ENCODE results near the gene TSEN34. TPM values are rescaled to one million over a fixed set of nuclear protein-coding genes. Genes with fewer than 3 reads are reported as not detected.
A peak's percentile ranks its signal among the peaks of the same experiment; 100 is the strongest.
"Not testable (repeated sequence)": the region's sequence is repeated elsewhere in the genome, so short reads cannot be mapped to it uniquely, and the experiment has no call there.

Gene TSEN34
- polyA plus RNA-seq, 3 donors = 48.5 to 70.9 (median 67.9) TPM

DNA sequence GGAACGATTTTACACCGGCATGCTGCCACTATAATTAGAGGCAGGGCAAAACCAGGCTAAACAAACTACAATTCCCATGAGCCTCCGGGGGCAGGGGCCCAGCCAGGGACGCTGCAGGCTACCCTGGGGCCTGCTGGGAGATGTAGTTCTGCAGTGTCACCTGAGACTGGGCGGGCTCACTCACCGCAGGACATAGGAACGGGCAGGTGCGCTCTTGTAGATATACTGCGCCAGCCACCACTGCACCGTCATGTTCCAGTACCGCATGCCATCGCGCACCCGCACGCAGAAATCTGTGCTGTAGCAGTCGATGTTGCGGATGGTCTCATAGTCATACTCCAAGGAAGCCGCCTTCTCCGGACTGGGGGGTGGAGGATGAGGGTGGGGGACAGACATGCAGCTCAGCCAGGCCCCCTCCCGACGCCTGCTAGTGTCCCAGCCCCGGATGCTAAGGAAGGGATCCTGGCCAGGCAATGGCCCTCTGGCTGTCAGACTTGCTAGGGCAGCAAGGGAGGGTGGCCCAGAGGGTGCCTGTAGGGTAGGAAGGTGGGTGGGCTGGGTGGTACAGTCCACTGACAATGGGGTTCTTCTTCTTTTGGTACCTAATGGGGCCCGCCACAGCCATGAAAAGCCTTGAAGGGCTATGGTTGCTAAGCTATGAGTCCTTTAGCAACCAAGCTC is 12.4 kb upstream of the TSEN34 start:
- DNase-seq = no peak

GRCh38 chr19:54179262-54179852 is 11.8 kb upstream of the TSEN34 start:
- no peak for DNase-seq

- DNase-seq = peak; percentile 89
Measured at GRCh38 chr19:54179921-54180461, 11.1 kb upstream of the TSEN34 start.

- DNase-seq = no peak
Measured at GRCh38 chr19:54180691-54181091, 10.4 kb upstream of the TSEN34 start.

GRCh38 chr19:54181894-54182293 is 9.2 kb upstream of the TSEN34 start:
- DNase-seq = not testable (repeated sequence)

DNA sequence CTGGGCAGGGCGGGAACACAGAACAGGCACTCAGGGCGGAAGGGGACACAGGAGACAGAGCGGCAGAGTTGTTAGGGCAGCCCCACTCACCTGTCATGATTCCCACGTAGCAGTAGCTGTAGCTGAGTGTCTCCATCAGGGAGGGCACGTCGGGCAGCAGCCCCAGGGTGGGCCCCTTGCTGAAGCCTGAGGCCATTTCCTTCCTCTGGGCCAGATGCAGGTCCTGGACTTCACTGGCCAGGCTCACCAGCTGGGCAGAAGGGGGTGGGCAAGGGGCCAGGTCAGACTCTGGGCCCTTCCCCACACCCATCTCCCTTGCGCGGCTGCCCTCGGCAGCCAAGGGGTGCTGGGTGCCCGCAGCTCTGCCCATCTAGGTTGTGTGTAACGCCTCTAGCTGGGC is 7.7 kb upstream of the TSEN34 start:
- no peak for DNase-seq

GRCh38 chr19:54186351-54186750 is 4.8 kb upstream of the TSEN34 start:
- DNase-seq = no peak

DNA sequence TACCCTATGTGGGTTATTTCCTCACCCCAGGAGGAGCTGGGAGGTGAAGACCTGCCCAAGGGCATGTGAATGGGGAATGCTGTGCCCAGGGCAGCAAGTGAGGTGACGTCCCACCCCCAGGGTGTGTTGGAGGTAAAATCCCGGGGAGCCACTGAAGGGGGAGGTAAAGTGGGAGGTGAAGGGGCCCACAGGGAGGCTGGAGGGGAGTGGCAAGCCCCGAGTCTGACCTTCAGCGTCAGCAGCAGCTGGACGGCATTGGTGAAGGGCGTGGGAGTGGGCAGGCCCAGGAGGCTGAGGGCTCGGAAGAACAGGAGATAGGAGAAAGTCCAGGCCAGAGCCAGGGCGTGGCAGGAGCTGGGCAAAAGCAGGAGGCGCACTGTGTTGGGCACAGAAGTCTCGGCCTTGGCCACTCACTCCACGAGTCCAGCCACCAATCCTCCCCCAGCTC is 4.2 kb upstream of the TSEN34 start:
- DNase-seq = no peak

GRCh38 chr19:54188215-54188871 is 2.8 kb upstream of the TSEN34 start:
- no peak for DNase-seq

DNA sequence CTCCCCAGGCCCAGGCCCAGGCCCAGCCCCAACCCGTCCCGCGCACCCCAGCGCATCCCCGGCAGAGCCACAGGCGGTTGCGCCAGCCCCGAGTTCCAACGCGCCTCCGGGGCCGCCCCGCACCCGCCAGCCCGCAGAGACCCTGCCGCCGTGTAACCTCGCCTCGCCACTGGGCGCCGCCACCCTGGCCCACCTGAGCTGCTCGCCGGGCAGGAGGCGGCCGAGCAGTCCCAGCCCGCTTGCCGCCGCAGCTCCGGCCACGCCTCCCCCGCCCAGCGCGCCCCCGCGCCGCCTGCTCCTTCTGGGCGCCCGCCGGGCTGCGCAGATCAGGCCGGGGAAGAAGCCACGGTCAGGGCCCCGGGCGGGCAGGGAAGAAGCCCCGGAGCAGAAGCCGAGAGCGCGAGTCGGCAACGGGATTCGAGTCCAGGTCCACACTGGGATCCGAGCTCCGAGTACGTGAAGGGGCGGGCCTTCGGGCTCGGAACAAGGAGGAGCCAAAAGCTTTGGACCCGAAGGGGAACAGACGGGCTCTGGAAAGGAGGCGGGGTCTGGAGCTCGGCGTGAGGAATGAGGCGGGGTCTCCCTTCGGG is 1.9 kb upstream of the TSEN34 start, which contains the start of gene MBOAT7:
TSS of gene MBOAT7 (minus strand) at position 436 of the 590 bp plus-strand sequence. CDS start 1,072 bp downstream, outside the sequence.
- no peak for DNase-seq

DNA sequence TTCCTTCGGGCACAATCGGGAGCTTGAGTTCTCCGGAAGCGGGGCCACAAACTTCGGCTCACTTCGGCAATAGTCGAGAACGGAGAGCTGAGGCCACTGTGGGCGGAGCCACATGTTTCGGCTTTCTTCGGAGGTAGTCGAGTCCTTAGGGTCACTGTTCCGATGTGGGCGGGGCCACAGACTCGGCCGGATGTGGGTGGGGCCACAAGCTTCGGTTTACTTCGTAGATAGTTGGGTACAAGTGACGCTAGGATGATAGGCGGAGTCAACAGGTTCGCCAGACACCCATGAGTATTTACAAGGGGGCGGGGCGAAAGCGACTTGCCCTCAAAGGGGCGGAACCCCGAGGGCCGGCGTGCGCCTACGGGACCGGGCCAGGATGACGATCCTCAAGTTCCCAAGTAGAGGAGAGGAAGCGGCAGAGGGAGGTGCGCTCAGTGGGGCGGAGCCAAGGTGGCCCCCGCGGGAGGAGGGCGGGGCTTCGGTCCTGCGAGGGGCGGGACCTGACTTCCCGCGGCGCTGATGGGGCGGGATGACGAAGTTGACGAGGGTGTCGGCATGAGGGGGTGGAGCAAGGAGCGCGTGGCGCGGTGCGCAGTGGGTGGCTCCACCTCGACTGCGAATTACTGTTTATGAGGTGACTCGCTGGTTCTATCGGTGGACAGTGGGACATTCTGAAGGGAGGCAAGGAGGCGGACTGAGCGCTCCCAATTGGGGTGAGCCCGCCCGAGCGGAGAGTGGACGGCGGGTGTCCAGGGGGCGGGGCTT is 1.2 kb upstream of the TSEN34 start:
- peak; percentile 100 for DNase-seq

- peak; percentile 99 for DNase-seq
Measured at GRCh38 chr19:54190503-54191010, 551 bp upstream of the TSEN34 start.

- no peak for DNase-seq
Measured at GRCh38 chr19:54191811-54192453, 824 bp downstream of the TSEN34 start.

GRCh38 chr19:54193011-54193410 is 1.9 kb downstream of the TSEN34 start:
- DNase-seq = no peak

DNA sequence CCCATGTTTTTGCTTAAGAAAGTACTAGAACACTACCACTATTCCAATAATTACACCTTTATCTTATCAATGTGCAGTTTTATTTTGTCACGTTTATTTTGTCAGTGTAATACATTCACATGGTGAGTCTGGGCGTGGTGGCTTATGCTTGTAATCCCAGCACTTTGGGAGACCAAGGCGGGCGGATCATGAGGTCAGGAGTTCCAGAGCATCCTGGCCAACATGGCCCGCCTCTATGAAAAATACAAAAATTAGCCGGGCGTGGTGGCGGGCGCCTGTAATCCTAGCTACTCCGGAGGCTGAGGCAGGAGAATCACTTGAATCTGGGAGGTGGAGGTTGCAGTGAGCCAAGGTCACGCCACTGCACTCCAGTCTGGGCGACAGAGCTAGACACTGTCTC is 3.4 kb downstream of the TSEN34 start:
- DNase-seq = not testable (repeated sequence)

GRCh38 chr19:54196536-54196935 is 5.4 kb downstream of the TSEN34 start:
- DNase-seq = no peak

GRCh38 chr19:54197121-54197520 is 6.0 kb downstream of the TSEN34 start:
- no peak for DNase-seq

DNA sequence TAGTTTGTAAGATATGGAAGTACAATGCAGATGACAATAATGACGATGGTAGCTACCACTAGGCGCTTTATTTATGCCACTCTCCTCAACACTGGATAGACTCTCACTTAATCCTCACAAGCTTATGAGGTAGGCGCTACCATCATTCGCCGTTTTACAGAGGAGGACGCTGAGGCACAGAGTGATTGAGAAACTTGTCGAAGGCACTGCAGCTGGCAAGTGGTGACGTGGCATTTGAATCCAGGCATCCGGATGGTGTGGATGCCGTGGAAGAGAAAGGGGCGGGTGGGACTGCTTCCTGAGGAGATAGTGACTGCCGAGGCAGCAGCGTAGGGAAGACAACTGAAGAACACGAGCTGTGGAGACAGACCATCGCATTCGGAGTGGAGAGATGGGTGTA is 8.3 kb downstream of the TSEN34 start:
- DNase-seq = no peak

DNA sequence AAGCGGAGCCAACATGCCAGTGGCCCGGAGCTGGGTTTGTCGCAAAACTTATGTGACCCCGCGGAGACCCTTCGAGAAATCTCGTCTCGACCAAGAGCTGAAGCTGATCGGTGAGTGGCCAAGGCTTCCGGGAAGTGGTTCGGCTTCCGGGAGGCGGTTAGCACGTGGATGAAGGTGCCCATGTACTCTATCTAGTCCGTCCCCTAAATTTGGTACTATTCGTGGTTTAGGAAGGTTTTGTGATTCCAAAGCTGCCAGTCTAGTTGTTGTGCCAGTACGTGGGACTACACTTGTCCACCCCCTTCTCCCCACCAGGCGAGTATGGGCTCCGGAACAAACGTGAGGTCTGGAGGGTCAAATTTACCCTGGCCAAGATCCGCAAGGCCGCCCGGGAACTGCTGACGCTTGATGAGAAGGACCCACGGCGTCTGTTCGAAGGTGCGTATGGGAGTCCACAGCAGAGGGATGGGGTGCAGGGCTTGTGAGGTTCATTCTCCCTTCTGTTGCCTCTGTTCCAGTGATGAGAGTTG is 10.1 kb downstream of the TSEN34 start:
- DNase-seq = no peak

GRCh38 chr19:54201980-54202379 is 10.9 kb downstream of the TSEN34 start:
- no peak for DNase-seq
